ENCODE data around the gene TH.
"Not testable (repeated sequence)": the region's sequence is repeated elsewhere in the genome, so short reads cannot be mapped to it uniquely, and the experiment has no call there.

Gene TH

DNA sequence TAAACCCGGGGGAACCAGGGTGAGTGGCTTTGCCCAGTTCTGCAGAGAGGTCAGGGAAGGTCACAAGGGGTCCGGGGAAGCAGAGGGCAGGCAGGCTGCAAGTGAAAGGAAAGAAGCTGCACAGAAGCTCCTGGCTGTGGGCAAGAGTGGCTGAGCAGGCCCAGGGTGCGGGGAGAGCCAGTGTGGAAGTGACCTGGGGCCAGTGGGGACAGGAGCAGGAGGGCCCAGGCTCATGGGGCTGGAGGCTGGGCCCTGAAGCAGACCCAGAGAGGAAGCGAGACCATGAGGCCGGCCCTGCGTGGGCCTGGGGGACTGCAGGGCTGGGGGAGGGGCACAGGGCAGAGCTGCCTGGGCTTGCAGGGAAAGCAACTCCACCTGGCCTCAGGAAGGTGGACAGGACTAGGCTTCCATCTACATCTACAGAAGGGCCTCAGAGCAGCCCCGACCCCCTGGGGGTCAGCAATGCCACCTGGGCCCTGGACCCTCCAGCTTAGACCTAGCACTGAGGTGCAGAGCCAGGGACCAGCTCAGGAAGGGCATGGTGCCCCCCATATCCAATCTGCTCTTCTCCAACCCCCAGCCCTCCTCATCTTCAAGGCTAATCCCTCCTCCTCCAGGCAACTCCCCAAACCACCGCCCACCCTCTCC, 44.0 kb downstream of the TH start:
- no peak for FAIRE-seq

DNA sequence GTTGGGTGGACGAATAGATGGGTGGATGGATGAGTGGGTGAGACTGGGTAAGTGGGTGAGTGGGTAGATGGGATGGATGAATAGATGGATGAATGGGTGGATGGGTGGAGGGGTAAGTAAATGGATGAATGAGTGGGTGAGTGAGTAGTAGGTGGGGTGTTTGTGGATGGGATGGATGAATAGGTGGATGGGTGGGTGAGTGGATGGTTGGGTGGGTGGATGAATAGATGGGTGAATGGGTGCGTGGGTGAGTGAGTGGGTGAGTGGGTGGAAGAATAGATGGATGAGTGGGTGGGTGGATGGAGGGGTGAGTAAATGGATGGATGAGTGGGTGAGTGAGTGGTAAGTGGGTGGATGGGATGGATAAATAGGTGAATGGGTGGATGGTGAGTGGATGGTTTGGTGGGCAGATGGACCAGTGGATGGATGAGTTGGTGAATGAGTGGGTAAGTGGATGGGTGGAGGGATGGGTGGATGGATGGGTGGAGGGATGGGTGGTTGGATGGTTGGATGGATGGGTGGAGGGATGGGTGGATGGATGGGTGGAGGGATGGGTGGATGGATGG, 45.0 kb downstream of the TH start:
- no peak for FAIRE-seq

DNA sequence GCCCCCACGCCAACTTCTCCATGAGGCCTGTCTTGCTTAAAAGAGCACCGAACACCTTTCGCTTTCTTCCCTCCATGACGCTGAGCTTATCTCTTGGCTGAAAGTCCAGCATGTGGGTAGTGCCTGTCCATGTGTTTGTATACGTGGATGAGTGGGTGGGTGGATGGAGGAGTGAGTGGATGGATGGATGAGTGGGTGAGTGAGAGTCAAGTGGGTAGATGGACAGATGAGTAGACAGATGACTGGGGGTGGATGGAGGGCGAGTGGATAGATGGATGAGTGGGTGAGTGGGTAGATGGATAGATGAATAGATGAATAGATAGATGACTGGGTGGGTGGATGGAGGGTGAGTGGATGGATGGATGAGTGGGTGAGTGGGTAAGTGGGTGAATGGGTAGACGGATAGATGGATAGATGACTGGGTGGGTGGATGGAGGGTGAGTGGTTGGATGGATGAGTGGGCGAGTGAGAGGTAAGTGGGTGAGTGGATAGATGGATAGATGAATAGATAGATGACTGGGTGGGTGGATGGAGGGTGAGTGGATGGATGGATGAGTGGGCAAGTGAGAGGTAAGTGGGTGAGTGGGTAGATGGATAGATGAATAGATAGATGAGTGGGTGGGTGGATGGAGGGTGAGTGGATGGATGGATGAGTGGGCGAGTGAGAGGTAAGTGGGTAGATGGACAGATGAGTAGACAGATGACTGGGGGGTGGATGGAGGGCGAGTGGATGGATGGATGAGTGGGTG, 46.7 kb downstream of the TH start:
- FAIRE-seq, result not testable (repeated sequence)

GRCh38 chr11:2123628-2123960, 48.0 kb downstream of the TH start:
- no peak for FAIRE-seq

DNA sequence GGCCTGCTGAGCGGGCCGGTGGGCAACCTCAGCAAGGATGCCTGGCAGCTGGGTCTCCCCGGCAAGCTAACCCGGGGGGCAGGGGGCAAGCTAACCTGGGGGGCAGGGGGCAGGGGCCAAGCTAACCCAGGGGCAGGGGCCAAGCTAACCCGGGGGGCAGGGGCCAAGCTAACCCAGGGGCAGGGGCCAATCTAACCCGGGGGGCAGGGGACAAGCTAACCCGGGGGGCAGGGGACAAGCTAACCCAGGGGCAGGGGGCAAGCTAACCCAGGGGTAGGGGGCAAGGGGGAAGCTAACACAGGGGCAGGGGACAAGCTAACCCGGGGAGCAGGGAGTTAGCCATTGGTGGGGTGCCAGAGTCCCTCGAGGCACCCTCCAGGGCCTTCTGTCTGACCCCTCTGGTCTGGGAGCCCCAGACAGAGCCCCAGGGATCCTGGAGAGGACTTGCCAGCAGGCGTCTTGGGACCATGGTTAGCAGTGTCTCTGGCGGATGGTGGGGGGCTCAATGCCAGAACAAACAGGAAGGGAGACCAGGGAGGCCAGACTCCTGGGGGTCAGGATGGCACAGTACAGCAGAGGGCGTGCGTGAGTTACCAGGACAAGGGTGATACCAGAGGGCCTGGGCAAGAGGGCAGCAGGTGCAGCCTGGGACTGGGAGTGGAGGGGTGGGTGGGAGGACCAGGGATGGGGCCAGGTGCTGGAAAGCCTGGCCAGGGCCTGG, 48.5 kb downstream of the TH start:
- FAIRE-seq, result no peak

GRCh38 chr11:2122222-2122906, 49.3 kb downstream of the TH start:
- FAIRE-seq, result no peak

DNA sequence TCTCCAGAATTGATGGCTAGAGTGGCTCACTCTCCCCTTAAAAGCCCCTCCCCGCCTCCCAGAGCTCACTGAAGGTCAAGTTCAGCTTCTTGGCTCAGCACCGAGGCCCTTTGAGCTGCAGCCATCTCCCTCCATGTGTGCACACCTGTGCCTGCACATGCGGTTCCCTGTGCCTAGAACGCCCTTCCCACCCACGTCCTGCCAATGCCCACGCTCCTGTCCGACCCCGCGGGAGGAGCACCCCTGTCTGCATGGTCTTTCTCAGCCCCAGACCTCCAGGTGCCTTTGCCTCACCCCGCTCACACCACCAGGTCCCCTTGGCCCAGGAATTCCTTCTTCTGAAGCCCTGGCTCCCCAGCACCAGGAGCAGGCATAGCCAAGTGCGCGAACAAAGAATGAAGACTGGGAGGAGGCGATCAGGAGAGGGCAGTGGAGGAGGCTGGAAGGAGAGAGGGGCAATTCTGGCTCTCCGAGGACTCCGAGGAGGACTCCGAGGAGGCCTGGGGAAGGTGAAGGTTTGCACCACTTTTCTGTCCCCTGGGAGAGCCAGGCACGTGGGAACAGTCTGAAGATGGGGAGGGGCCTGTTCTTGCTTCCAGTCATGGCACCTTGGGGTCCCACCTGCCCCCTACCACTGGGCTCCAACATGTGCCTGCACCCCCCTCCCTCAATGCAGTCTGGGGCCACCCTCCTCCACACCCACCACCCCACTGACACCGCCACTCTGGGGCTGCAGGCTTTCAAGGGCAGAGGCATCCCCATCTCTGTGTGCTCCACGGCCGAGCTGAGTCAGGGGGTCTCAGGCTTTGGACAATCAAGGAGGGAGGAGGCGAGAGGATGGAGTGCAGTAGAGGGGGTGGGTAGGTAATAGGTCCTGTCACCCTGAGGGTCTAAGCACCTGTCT, 50.1 kb downstream of the TH start:
- FAIRE-seq, result no peak

GRCh38 chr11:2120359-2121100, 51.1 kb downstream of the TH start:
- no peak for FAIRE-seq

DNA sequence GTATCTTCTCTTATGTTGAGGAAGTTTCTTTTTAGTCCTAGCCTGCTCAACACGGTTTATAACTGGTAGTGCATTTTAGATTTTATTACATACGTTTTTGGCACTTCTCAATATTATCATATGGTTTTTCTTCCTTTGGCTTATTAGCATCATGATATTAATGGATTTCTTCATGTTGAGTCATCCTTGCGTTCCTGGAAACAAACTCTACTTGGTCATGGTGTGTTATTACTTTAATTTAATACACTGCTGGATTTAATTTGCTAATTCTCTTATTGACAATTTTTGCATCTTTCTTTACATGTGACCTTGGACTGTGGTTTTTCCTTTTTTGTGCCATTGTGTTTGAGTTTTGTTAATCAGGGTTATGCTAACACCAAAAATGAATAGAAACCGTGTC, 52.9 kb downstream of the TH start:
- FAIRE-seq, result no peak

DNA sequence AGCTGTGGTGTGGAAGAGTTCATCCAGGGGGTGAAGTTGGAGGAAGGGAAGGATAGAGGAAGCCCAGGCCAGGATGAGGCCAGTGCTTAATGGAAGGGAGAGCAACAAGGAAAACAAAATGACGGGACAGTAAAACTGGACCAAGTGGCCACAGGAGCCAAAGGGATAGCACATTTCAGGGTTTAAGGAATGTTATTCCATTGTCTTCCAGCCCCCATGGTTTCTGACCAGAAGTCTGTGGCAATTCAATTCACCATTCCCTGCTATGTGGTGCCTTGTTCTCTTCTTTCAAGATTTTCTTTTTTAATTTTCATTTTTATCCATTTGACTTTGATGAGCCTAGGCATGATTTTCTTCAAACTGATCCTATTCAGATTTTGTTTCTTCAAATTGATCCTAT, 54.9 kb downstream of the TH start:
- no peak for FAIRE-seq

- no peak for FAIRE-seq
These were observed 56.3 kb downstream of the TH start for GRCh38 chr11:2115308-2115707.

GRCh38 chr11:2114430-2115241, 57.0 kb downstream of the TH start:
- FAIRE-seq, result no peak

All from G401.6 (cell line).